A673 (cell line): Measurements from ENCODE around the gene NLN. TPM values are rescaled to one million over a fixed set of nuclear protein-coding genes. Genes with fewer than 3 reads are reported as not detected.

Experiments
- BruUV-seq: library from RNA; stranded (reverse); fragments of 400-500 nt; replicated peaks from 2 replicates; lab custom pipeline; 2021; lab: Mats Ljungman, UMichigan
- CTCF ChIA-PET: fragments of 300-600 bp; sonication (Branson Sonifier 250); formaldehyde crosslinking; loops from one replicate; lab custom pipeline; 2022; ENCODE audit warnings: antibody characterized with exemption; lab: Charles Lee
- POLR2A ChIA-PET: fragments of 300-600 bp; sonication (Branson Sonifier 250); formaldehyde crosslinking; loops from one replicate; lab custom pipeline; 2022; ENCODE audit warnings: antibody characterized with exemption; ENCODE audit not compliant: low non-redundant PET; lab: Charles Lee
- DNase-seq: peaks from one replicate; pipeline ENCODE4 v3.0.0-alpha.2; 2015; ENCODE audit warnings: low spot score
- H3K27ac ChIP-seq: fragments of 200-600 bp; sonication (generic); 2 replicates; pipeline ENCODE4 v1.5.1; 2016; ENCODE audit warnings: mixed run types, low read depth, mild to moderate bottlenecking, mixed read lengths, antibody characterized with exemption, low read length; ENCODE audit not compliant: poor library complexity, severe bottlenecking
- H3K27me3 ChIP-seq: fragments of 200-600 bp; sonication (generic); replicated peaks from 2 replicates; pipeline ENCODE4 v1.6.1; 2017; ENCODE audit warnings: mixed run types, low read depth, mild to moderate bottlenecking, mixed read lengths, antibody characterized with exemption, low read length; ENCODE audit not compliant: insufficient read depth, poor library complexity
- H3K36me3 ChIP-seq: fragments of 200-600 bp; sonication (generic); 2 replicates; pipeline ENCODE4 v1.6.1; 2016; ENCODE audit warnings: mixed run types, mild to moderate bottlenecking, mixed read lengths, antibody characterized with exemption, low read length; ENCODE audit not compliant: insufficient read depth, poor library complexity, severe bottlenecking
- H3K4me1 ChIP-seq: fragments of 200-600 bp; sonication (generic); 2 replicates; pipeline ENCODE4 v1.6.1; 2017; ENCODE audit warnings: mixed run types, mild to moderate bottlenecking, mixed read lengths, antibody characterized with exemption, low read length; ENCODE audit not compliant: insufficient read depth, poor library complexity, severe bottlenecking
- H3K4me3 ChIP-seq: fragments of 200-600 bp; sonication (generic); 2 replicates; pipeline ENCODE4 v1.5.1; 2016; ENCODE audit warnings: low read depth, mixed run types, mild to moderate bottlenecking, mixed read lengths, low read length; ENCODE audit not compliant: poor library complexity, severe bottlenecking
- H3K9me3 ChIP-seq: fragments of 200-600 bp; sonication (generic); 2 replicates; pipeline ENCODE4 v1.6.1; 2016; ENCODE audit warnings: mixed run types, low read depth, mild to moderate bottlenecking, mixed read lengths, antibody characterized with exemption, low read length; ENCODE audit not compliant: poor library complexity, severe bottlenecking
- EZH2 ChIP-seq: fragments of 200-600 bp; sonication (generic); IDR thresholded peaks from 2 replicates; pipeline ENCODE4 v1.6.1; 2017; ENCODE audit warnings: borderline replicate concordance, low read depth, mild to moderate bottlenecking, mixed read lengths, antibody characterized with exemption, low read length; ENCODE audit not compliant: poor library complexity, severe bottlenecking
- intact Hi-C: fragments of 100-400 bp; cut with micrococcal nuclease; formaldehyde crosslinking; loops from one replicate; pipeline ENCODE4 v1.10.0; 2022; ENCODE audit not compliant: unreplicated experiment
- total RNA-seq: library from RNA; stranded (reverse); gene quantifications from 2 replicates; pipeline ENCODE4 v1.2.3, GENCODE V29; 2021
- TF ChIP-seq, protein P1 (sequence below): fragments of 300-800, 200-600 bp; sonication (generic); conservative IDR thresholded peaks from 2 replicates; pipeline ENCODE4 v1.5.1; 2017; ENCODE audit warnings: low read depth, mild to moderate bottlenecking, antibody characterized with exemption, low read length, moderate library complexity, mixed read lengths

Gene NLN
- total RNA-seq, 1 experiment from 2014 or later = 99.9 TPM

DNA sequence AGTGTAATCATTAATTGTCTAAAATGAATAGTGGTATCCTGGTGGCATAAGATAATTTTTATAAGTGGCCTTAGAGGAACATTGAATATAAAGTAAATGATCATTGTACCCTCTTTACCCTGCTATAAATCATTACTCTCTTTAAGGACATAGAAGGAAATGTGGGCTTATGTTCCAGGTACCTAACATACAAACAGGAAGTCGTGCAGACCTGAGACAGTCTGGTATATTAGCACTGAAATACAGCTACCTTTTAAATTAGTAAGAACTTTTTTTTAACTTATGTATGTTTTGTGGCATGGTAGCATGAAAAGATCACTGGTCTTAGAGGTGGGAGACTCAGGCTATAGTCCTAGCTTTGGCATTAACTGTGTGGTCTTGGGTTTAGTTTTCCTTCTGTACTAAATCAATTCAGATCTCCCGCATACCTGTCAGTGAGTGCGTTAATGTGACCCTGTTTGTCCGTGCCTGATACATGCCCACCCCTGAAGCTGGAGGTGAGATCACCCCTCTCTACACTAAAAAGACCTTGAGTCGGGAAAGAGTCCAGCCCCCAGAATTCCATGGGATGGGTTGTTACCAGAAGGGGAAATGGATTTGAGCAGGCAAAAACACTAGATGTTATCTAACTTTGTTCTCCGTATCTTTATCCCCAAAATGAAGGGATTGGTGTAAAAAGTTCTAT, 145.0 kb downstream of the NLN start:
- DNase-seq = no peak
- H3K27ac ChIP-seq = no peak overlapping the region
- BruUV-seq = no TSS peak
- no peaks in the 10 kb centered on the region for H3K4me1 ChIP-seq
- ChIA-PET CTCF (no interaction called here), POLR2A (no interaction called here)
- no peaks in the 10 kb centered on the region for H3K27me3 ChIP-seq
- H3K36me3 ChIP-seq = no peaks in the 10 kb centered on the region
- TF ChIP-seq EZH2 = no peak
- TF ChIP-seq, protein P1, sequence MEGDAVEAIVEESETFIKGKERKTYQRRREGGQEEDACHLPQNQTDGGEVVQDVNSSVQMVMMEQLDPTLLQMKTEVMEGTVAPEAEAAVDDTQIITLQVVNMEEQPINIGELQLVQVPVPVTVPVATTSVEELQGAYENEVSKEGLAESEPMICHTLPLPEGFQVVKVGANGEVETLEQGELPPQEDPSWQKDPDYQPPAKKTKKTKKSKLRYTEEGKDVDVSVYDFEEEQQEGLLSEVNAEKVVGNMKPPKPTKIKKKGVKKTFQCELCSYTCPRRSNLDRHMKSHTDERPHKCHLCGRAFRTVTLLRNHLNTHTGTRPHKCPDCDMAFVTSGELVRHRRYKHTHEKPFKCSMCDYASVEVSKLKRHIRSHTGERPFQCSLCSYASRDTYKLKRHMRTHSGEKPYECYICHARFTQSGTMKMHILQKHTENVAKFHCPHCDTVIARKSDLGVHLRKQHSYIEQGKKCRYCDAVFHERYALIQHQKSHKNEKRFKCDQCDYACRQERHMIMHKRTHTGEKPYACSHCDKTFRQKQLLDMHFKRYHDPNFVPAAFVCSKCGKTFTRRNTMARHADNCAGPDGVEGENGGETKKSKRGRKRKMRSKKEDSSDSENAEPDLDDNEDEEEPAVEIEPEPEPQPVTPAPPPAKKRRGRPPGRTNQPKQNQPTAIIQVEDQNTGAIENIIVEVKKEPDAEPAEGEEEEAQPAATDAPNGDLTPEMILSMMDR = no peak
- H3K9me3 ChIP-seq = no peaks in the 10 kb centered on the region
- H3K4me3 ChIP-seq = no peak overlapping the region
- intact Hi-C loops = no loop called here

GRCh38 chr5:65867542-65868195, 145.7 kb downstream of the NLN start:
- no peak overlapping the region for H3K4me3 ChIP-seq
- POLR2A ChIA-PET = no interaction called here
- intact Hi-C loops = no loop called here
- no peak for DNase-seq
- no peaks in the 10 kb centered on the region for H3K36me3 ChIP-seq
- no peak overlapping the region for H3K27ac ChIP-seq
- H3K9me3 ChIP-seq = no peaks in the 10 kb centered on the region
- no TSS peak for BruUV-seq
- H3K27me3 ChIP-seq = no peaks in the 10 kb centered on the region
- CTCF ChIA-PET = no interaction called here
- TF ChIP-seq EZH2 = no peak
- TF ChIP-seq, protein P1 = no peak
- no peaks in the 10 kb centered on the region for H3K4me1 ChIP-seq

- no peaks in the 10 kb centered on the region for H3K36me3 ChIP-seq
- DNase-seq = no peak
- BruUV-seq = no TSS peak
- H3K27ac ChIP-seq = no peak overlapping the region
- no peaks in the 10 kb centered on the region for H3K4me1 ChIP-seq
- no peak overlapping the region for H3K4me3 ChIP-seq
- intact Hi-C loops = no loop called here
- no peaks in the 10 kb centered on the region for H3K9me3 ChIP-seq
- ChIA-PET POLR2A (no interaction called here), CTCF (no interaction called here)
- H3K27me3 ChIP-seq = no peaks in the 10 kb centered on the region
- TF ChIP-seq, protein P1 = no peak
- TF ChIP-seq EZH2 = no peak
Measured at GRCh38 chr5:65868509-65868908, 146.5 kb downstream of the NLN start.
